Measurements from ENCODE around the gene SNED1.

SNED1 gene

DNA sequence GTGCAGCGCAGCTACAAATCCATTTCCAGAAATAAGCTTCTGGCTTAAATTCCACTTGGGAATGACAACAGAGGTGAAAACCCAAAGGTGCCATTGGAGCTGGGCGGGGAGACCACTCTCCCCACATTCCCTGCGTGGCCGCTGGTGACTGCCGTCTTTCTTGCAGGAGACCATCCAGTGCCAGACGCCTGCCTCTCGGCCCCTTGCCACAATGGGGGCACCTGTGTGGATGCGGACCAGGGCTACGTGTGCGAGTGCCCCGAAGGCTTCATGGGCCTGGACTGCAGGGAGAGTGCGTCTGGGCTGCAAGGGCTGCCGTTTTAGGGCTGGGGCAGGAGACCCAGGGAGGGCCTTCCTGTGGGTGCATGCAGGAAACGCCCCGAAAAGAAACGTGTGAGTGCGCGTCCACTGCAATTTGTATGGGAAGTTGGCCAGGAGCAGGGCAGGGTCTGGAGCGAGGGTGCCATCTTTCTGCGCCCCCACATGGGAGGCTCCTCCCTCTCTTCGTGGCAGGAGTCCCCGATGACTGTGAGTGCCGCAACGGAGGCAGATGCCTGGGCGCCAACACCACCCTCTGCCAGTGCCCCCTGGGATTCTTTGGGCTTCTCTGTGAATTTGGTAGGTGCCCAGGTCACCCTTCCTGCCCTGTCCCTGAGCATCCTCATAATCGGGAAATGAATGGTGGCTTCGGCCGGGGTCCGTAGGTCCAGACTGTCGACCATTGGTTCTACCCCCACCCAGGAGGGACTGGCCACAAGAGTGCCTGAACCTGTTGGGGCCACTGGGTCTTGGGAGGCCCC is 49.9 kb downstream of the SNED1 start:
- DNase-seq (ENCODE audit: low read depth), result no peak

DNA sequence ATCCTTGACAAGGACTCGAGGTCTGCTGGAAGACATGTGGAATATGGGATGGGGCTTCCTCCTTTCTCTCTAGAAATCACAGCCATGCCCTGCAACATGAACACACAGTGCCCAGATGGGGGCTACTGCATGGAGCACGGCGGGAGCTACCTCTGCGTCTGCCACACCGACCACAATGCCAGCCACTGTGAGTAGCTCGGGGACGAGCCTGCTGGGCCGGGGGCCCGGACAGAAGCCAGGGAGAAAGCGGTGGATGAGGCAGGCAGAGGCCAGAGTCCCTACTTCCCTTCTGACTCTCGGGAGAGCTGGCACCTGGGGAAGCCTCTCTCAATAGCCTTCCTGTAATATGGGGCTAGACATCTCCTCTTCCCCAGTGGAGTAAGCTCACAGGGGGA is 50.5 kb downstream of the SNED1 start:
- no peak for DNase-seq (ENCODE audit: low read depth)

DNA sequence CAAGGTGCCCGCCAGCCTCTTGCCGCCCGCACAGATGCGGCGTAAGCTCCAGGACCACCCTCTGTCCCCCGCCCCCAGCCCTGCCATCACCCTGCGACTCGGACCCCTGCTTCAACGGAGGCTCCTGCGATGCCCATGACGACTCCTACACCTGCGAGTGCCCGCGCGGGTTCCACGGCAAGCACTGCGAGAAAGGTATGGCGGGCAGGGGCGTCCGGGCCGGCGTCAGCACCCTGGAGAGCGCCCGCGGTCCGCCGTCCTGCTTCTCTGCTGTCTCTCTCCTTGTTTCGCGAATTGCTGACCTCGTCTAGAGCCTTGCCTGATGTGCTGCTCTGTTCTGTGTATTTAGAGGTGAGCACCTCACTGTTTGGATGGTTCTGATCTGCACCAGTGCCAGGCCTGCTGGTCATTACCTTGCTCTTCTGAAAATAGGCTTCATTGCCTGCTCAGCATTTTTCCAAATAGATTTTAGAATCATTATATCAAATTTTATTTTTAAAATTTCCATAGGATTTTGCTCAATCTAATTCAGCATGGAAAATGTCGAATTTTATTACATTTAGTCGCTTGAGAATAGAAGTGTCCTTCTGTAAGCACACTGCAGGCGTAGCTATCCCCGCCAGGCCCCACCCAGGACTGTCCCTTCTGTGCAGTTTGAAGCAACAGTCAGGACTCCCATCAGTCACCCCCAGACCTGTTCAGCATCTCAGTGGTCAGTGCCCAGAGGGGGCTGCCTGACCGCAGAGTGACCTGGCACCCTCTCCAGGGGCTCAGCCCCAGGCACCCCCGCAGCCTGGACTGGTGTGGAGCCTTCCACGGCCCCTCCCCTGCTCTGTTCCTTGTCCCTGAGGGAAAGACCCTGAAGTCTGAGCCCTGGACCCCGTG is 51.6 kb downstream of the SNED1 start:
- no peak for DNase-seq (ENCODE audit: low read depth)

DNA sequence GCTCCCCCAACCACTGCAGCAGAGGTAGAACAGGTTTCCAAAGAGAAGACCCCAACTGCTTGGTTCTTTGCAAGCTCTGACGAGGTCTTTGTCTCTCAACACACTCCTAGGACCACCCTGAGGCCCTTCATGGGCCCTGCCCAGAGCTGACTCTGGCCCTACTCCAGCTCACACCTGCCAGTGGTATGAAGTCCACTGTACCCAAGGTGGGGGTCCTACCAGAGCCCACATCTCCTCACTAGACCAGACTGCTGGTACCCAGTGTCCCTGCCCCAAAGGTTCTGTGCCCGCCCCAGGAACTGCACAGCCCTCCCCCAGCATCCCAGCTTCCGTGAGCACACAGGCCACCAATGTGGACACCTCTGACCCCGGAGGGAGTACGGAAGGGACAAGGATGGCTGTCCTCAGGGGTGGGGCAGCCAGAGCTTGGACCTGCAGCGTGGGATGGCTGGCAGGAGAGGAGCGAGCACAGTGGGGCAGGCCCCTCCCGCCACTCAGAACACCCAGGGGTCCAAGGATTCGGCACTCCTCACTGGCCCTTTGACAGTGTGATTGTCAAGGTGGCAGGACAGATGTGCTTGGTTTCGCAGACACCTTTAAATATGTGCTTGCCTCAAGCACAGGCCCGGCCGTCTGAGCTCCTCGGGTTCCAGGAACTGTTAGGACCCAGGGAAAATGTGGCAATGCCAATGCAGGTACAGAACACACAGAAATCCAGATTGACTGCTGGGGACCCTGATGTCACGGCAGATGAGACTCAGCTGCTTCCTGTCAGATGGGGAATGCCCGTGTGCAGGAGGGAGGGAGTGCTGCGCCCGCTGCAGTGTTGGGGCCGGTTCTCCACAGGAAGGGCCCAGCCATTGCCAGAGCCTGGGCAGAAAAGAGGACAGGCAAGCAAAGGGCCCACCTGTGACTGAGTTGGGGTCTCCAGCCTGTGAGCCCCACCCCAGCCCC is 52.5 kb downstream of the SNED1 start:
- no peak for DNase-seq (ENCODE audit: low read depth)

DNA sequence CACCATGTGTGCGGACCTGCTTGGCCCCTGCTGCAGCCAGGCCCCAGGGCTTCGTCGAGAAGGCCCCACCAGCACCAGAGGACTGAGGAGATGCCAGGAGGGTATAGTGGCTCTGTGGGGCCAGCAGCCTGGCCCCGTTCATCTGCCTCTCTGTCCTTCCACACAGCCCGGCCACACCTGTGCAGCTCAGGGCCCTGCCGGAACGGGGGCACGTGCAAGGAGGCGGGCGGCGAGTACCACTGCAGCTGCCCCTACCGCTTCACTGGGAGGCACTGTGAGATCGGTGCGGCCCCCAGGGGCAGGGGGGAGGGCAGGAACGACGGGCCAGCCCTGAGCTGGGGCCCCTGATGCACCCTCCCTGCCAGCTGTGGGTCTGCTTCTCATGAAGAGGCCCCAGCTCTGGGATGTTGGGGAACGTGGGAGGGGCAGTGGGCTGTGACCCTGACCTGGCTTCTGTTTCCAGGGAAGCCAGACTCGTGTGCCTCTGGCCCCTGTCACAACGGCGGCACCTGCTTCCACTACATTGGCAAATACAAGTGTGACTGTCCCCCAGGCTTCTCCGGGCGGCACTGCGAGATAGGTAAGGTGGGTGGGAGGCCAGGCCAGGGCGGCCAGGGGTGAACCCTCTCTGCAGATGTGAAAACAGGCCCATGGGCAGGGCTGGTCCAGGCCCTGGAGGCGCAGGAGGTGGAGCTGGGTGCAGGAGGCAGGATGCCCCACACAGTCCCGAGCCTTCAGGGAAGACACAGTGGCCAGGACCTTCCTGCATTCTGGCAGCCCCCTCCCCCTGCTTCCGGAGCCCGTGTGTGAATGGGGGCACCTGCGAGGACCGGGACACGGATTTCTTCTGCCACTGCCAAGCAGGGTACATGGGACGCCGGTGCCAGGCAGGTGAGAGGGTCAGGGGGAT is 53.4 kb downstream of the SNED1 start:
- DNase-seq (ENCODE audit: low read depth), result no peak

DNA sequence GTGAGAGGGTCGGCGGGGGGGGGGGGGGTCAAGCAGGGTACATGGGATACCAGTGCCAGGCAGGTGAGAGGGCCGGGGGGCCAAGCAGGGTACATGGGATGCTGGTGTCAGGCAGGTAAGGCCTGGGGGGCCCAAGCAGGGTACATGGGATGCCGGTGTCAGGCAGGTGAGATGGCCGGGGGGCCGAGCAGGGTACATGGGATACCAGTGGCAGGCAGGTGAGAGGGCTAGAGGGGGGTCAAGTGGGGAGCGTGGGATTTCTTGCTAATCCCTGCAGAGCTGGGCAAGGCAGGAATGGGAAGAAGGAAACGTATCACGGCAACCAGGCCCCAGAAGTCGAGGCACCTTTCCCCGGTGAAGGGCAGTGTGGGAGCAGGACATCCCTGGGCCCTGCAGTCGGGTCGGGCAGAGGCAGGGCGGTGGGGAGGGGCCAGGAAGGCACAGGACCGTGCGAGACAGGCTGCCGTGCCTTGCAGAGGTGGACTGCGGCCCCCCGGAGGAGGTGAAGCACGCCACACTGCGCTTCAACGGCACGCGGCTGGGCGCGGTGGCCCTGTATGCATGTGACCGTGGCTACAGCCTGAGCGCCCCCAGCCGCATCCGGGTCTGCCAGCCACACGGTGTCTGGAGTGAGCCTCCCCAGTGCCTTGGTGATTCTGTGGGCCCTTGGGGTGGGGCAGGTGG is 54.4 kb downstream of the SNED1 start:
- DNase-seq (ENCODE audit: low read depth), result no peak

DNA sequence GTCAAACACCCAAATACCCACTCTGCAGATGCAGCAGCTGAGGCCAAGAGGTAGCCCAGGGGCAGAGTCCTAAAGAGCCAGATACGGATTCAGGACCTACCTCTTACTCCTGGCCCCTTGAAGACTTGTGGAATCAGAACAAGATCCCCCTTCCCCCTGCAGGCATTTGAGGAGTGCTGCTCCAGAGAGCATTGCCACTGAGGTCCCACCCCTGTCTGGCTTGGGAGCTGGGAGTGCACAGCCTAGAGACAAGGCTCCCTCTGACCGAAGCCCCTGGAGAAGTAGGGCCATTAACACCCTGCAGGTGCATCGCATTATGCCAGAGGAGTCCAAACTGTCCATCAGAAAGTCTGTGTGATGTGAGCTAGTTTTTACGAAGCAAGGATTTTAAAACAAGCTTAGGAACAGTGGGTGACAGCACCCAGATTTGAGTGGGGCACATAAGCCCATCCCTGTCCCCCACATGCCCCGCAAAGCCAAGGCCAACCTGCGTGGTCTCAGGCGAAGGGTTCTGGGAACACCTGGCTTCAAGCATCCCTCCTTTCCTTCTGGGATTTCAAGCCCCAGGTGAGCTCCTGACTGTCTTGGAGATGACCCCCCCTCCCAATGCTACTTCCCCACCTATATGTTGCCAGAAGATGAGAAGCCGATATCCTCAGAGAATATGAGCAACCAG is 55.3 kb downstream of the SNED1 start:
- DNase-seq (ENCODE audit: low read depth), result no peak

DNA sequence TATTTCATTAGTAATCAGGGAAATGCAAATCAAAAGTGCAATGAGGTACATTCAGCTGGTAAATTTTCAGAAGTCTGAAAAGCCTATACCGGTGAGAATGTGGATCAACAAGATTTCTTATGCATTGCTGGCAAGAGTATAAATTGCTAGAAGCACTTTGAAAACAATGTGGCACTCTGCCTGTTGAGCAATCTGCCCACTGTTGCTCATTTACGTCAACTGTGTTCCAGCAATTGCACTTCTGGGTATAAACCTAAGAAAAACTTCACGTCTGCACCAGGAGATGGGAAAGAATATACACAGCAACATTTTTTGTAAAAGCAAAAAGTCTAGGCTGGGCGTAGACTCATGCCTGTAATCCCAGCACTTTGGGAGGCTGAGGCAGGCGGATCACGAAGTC is 62.9 kb downstream of the SNED1 start:
- peak; percentile 23 for DNase-seq (ENCODE audit: low read depth)

DNA sequence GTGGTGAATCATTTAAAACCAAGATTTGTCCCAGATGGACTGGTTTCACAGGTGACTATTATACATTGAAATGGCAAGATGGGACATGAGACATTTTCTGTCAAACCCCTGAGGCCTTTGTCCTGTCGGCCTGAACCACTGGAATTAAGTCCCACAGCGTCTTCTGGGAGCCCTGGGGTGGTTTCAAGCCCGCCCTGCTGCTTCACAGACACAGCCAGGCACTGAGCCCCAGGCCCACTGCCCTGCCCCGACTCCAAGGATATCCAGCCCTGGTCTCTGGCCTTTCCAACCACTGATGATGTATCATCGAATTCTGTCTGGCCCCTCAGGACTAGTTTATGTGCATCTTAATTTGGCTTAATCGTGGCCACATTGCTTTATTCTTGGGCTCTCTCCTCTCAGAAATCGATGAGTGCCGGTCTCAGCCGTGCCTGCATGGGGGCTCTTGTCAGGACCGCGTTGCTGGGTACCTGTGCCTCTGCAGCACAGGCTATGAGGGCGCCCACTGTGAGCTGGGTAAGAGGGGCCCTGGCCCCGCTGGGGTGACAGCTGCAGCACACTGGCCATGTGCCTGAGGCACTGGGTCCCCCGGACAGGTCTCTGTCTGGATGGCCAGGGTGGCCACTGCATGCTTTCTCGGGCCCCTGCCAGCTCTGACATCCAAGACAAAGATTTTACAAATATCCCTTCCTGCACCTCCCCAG is 64.1 kb downstream of the SNED1 start:
- no peak for DNase-seq (ENCODE audit: low read depth)

DNA sequence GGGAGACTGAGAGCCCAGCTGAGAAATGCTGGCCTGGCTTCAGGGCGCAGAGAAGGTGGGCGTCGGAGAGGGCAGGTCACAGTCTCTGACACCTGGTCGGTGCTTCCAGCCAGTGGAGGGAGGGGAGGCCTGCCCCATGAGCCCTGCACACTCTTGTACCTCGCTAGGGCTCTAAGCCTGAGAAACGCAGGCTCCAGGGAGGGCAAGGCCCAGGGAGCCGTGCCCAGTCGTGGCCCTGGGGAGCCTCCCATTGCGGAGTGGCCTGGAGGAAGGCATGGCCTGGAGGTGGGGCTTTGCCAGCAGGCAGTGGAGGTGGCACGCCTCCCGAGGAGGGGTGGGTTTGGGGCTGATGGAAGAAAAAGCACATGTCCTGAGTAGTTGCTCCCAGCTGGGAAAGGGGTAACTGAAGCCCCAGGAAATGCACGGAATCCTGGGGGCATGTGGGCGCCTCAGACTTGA is 64.7 kb downstream of the SNED1 start:
- no peak for DNase-seq (ENCODE audit: low read depth)

DNA sequence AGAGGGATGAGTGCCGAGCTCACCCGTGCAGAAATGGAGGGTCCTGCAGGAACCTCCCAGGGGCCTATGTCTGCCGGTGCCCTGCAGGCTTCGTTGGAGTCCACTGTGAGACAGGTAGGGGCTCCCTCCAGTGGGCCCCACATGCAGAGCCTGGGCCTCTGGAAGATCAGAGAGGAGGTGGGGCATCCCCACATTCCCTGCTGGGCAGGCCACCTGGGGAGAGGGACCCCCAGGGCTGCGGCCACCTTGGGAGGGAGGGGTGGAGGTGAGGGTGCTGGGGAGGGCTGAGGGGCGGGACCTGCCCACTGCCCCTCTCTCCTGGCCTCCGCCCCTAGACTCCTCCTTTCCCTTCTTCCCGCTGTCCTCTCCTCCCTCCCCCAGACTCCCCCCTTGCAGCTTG is 65.2 kb downstream of the SNED1 start:
- no peak for DNase-seq (ENCODE audit: low read depth)

DNA sequence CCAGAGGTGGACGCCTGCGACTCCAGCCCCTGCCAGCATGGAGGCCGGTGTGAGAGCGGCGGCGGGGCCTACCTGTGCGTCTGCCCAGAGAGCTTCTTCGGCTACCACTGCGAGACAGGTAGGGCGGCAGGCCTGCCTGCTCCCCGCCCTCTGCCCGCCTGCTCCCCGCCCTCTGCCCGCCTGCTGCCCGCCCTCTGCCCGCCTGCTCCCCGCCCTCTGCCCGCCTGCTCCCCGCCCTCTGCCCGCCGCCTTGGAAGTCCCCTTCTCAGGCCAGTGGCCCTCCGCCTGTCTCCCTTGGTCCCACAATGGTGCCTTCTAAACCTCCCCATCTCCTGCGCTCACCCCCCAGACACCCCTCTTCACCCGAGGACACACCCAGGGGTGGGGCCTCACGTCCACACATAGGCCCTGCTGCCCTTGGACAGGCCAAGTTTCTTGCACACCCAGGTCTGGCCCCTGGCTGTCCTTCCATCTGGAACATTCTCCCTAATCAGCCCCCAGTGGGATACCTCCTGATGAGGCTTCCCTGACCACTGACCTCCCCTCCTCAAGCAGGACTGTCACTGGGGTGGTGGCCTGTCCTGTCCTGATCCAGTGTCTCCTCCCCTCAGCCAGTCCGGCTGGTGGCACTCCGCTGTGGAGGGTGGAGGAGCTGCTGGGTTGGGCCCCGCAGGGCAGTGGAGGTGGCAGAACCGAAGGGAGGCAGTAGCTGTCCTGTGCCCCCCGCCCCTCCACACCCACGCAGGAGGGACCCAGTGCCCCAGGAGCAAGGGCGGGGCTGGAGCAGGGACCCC is 65.8 kb downstream of the SNED1 start:
- no peak for DNase-seq (ENCODE audit: low read depth)

DNA sequence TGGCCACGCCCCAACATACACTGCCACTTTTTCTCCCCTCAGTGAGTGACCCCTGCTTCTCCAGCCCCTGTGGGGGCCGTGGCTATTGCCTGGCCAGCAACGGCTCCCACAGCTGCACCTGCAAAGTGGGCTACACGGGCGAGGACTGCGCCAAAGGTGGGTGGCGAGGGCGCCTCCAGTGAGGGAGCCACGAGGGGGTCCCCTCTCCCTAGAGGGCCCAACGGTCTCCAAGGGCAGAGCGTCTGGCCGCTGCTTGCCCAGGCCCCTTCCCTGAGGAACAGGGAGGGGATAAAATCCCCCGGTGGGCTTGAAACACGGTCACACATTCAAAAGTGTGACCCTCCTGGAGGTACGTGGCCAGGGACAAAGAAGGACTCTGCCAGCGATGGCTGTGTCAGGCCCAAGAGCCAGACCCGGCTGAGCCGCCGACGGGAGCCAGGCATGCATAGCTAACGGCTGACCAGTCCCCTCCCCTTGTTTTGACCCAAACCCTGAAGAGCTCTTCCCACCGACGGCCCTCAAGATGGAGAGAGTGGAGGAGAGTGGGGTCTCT is 66.5 kb downstream of the SNED1 start:
- no peak for DNase-seq (ENCODE audit: low read depth)

DNA sequence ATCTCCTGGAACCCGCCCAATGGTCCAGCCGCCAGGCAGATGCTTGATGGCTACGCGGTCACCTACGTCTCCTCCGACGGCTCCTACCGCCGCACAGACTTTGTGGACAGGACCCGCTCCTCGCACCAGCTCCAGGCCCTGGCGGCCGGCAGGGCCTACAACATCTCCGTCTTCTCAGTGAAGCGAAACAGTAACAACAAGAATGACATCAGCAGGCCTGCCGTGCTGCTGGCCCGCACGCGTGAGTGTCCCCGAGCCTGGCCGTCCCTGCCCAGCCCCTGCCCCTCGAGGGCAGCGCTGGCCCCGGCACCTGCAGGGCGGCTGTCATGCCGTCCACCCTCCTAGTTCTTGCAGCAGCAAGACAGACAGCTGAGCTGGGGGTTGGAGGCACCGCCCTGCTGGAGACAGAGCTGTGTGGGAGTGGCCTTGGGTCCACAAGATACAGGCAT is 67.0 kb downstream of the SNED1 start:
- DNase-seq (ENCODE audit: low read depth), result no peak

DNA sequence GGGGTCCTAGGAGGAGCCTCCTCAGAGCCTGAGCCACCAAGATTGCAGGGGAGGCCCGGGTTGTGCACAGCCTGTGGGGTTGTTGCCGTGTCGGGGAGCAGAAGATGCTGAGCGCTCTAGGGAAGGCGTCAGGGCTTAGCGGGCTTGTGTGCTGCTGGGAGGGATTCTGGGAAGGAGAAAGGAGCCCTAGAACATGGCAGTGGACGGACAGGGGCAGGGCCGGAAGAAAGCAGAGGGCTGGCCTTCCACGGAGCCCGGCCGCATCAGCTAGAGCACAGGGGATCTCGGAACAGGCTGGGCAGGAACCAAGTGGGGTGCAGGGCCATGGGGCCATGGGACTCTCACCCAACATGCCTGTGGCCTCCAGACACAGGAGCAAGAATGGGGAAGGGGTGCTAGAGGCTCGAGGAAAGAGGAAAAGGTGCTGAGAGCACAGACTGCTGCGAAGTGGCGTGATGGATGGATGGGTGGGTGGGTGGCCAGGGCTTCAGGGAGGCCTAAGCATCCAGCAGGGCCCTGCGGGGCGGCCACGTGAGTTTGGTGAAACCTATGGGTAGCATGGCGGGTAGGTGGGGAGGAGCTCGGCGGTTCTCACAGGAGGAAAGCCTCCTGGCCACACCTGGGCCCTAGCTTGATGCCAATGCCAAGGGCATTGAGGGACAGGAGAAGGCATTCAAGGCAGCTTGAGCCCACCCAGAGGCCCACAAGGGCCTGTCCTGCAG is 67.9 kb downstream of the SNED1 start:
- DNase-seq (ENCODE audit: low read depth), result no peak

DNA sequence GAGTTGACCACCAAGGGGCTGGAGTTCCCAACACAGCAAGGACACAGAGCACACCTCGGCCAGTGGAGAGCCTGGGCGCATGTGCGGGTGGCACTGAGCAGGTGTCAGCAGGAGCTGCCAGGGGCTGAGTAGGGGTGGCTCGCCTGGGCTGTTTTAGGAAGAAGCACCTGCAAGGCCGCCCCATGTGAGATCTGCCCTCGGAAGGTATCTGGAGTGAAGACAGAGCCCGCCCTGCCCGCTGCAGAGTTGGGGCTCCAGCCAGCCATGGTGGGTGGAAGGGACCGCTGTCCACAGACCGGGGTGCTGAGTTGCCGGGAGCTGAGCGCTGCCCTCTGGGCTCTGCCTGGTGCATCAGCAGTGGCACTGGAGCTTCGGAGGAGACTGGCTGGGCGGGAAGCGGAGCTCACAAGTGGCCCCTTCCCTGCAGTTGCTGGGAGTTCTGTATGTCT is 68.5 kb downstream of the SNED1 start:
- DNase-seq (ENCODE audit: low read depth), result no peak

DNA sequence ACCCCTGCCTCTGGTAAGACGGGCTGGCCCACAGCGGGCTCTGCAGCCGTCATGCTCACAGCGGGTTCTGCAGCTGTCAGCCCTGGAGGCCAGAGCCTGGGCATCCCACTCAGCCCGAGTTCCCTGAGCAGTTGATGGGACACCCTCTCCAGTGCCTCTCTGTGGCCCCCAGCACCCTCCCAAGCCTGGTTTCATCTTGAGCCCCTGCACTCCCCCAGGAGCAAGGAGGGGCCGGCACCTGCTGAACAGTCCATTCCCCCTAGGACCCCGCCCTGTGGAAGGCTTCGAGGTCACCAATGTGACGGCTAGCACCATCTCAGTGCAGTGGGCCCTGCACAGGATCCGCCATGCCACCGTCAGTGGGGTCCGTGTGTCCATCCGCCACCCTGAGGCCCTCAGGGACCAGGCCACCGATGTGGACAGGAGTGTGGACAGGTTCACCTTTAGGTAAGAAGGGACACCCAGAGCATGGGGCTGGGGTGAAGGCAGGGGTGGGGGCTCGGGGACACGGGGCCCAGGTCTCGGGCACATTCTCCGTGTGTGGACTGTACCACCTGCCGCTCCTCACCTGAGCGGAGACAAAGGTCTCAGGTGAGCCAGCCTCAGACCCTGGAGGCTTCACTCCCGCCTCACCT is 69.2 kb downstream of the SNED1 start:
- DNase-seq (ENCODE audit: low read depth), result no peak

All from stromal cell of bone marrow (primary cell).